Lung microvascular endothelial cell (primary cell): ENCODE measurements around the gene CAPN6. TPM values are rescaled to one million over a fixed set of nuclear protein-coding genes. Genes with fewer than 3 reads are reported as not detected.

Experiments used
- DNase-seq, 2 donors: peaks; one replicate each; pipeline versions ENCODE4 v3.0.0 to v3.0.0-alpha.2; 2010; ENCODE audit warnings: low read depth in 2 of 2
- total RNA-seq: library from RNA; depleted of rRNA; stranded (reverse); fragments of >200 nt; gene quantifications from 2 replicates; pipeline ENCODE4 v1.2.1, GENCODE V29; 2014

The CAPN6 gene
- total RNA-seq, 1 donor from 2014 or later: not detected

DNA sequence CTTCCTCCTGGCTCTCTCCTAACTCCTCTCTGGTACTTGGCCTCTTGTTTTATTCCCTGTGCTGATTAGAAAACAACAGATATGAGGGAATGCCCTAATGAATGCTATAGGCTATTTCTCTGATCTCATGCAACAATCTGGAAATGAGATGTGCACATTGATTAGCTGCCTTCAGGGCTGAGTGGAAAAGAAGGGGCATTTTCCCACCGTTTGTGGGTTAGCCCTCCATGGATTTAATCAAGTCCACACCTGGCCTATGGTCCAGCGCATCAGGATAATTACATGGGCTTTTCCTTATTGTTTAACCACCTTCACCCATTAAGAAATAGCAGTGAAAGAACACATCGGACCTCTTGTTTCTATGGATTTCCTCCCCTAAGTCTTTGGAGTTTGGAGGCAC, 70.0 kb downstream of the CAPN6 start:
- no peak for DNase-seq

DNA sequence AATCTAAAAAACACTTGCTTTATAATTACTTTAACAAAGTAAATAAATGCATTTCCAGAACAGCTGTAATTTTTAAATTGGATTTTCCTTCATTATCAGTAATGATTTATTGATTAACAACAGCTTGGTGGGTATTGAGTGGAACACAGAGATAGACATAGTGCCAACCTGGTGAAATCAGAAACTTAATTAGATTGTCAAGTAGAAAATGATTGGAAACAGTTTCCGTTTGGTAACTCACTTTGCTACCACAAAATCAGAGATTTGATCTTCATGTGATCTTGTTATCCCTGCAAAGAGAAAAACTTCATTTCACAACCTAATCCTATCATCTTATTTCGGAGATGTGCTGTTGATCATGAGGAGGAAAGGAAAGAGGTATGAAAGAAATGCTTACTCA, 70.8 kb downstream of the CAPN6 start:
- DNase-seq: no peak

Other genes starting within 250 kb of the CAPN6 start
- gene PAK3, start 174.3 kb downstream of the CAPN6 start, total RNA-seq: 0.65 and 2.2 TPM in 2 replicates
- gene DCX, start 141.7 kb upstream of the CAPN6 start, total RNA-seq: not detected in 2 replicates
- gene SERTM2, start 241.2 kb upstream of the CAPN6 start, total RNA-seq: not detected in 2 replicates